ENCODE data around the gene HNRNPR.

DNA sequence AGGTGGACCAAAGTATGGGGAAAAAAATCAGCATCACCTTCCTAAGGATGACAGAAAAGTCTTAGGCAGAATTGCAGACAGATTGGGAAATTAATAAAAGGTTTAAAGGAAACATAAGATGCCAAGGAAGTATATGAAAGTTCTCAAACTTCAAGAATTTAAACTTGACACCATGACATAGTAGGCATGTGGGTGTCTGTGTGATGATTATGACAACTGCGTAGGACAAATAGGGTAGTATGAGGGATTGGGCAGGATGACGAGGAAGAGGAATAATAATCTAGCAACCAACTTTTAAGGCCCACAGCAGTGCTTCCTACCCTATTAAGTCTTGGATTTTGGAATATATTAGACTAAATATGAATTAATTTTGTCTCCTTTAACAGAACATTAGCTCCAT is 52.4 kb downstream of the HNRNPR start:
- no peak for TF ChIP-seq POLR2A (IDR thresholded peaks at IDR 0.05; ENCODE audit: low read depth)
- TF ChIP-seq EP300 (IDR thresholded peaks at IDR 0.05), result no peak
- TF ChIP-seq, protein P1, sequence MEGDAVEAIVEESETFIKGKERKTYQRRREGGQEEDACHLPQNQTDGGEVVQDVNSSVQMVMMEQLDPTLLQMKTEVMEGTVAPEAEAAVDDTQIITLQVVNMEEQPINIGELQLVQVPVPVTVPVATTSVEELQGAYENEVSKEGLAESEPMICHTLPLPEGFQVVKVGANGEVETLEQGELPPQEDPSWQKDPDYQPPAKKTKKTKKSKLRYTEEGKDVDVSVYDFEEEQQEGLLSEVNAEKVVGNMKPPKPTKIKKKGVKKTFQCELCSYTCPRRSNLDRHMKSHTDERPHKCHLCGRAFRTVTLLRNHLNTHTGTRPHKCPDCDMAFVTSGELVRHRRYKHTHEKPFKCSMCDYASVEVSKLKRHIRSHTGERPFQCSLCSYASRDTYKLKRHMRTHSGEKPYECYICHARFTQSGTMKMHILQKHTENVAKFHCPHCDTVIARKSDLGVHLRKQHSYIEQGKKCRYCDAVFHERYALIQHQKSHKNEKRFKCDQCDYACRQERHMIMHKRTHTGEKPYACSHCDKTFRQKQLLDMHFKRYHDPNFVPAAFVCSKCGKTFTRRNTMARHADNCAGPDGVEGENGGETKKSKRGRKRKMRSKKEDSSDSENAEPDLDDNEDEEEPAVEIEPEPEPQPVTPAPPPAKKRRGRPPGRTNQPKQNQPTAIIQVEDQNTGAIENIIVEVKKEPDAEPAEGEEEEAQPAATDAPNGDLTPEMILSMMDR (IDR thresholded peaks at IDR 0.05), result no peak
